HepG2 (cell line): ENCODE data around the gene SKIL. TPM values are rescaled to one million over a fixed set of nuclear protein-coding genes. Genes with fewer than 3 reads are reported as not detected.

Experiments
- ATAC-seq: fragments of 200-7000 bp; cut with Tn5 transposase; 3 replicates; pipeline ENCODE4 v1.9.1; 2020; ENCODE audit warnings: mild to moderate bottlenecking, moderate library complexity
- BruUV-seq: library from RNA; stranded (reverse); fragments of 400-500 nt; replicated peaks from 2 replicates; lab custom pipeline; 2021; lab: Mats Ljungman, UMichigan
- CTCF ChIA-PET: fragments of 300-600 bp; formaldehyde crosslinking; extraction: SDS; loops from one replicate; lab custom pipeline; 2021; ENCODE audit warnings: low total read pairs, inconsistent platforms, low intra/inter-chr PET ratio; lab: Yijun Ruan, JAX
- POLR2A ChIA-PET: fragments of 350-600 bp; sonication (Branson Sonifier 250); formaldehyde crosslinking; loops from one replicate; lab custom pipeline; 2020; ENCODE audit warnings: antibody characterized with exemption, inconsistent platforms; lab: Yijun Ruan, JAX
- DNase-seq: peaks from one replicate; pipeline ENCODE4 v3.0.0-alpha.2; 2015; ENCODE audit warnings: low spot score
- FAIRE-seq: peaks from 3 replicates; lab custom pipeline; 2011; peaks lifted over from hg19 to GRCh38; lab: Jason Lieb, UNC
- H2AFZ ChIP-seq: one replicate; pipeline ENCODE4 v1.6.1; 2011; ENCODE audit warnings: low read length, inconsistent platforms
- H3K27ac ChIP-seq: fragments of 300-600 bp; 3 replicates; pipeline ENCODE4 v1.8.0; 2011; ENCODE audit warnings: mixed run types, mild to moderate bottlenecking, mixed read lengths, low read length, inconsistent platforms; ENCODE audit not compliant: insufficient read depth; ENCODE audit errors: extremely low read length
- H3K27me3 ChIP-seq, 2 experiments: fragments of 200-600 bp in 1 of 2; 2 replicates in 1 of 2; 3 replicates in 1 of 2; pipeline versions ENCODE4 v1.6.0 to v1.8.0; 2011; ENCODE audit warnings: low read length in 2 of 2, mild to moderate bottlenecking in 2 of 2, moderate library complexity in 2 of 2, inconsistent platforms in 1 of 2; ENCODE audit not compliant: insufficient read depth in 2 of 2, control insufficient read depth in 1 of 2
- H3K36me3 ChIP-seq, 2 experiments: fragments of 200-600 bp in 1 of 2; replicated peaks in 1 of 2; 2 replicates in 1 of 2; 3 replicates in 1 of 2; pipeline versions ENCODE4 v1.5.1 to v1.8.0; 2011; ENCODE audit warnings: low read length in 2 of 2, inconsistent platforms in 1 of 2; ENCODE audit not compliant: insufficient read depth in 2 of 2, control insufficient read depth in 1 of 2
- H3K4me1 ChIP-seq: 2 replicates; pipeline ENCODE4 v1.5.1; 2012; ENCODE audit warnings: low read length, inconsistent platforms; ENCODE audit not compliant: insufficient read depth
- H3K4me2 ChIP-seq: 2 replicates; pipeline ENCODE4 v1.6.0; 2011; ENCODE audit warnings: low read depth, low read length, inconsistent platforms
- H3K4me3 ChIP-seq, 3 experiments: fragments of 200-600 bp in 1 of 3; sonication (generic), shearing (Covaris generic) in 1 of 3; replicated peaks in 1 of 3; 2 replicates each; pipeline ENCODE4 v1.5.1; 2011 to 2016; ENCODE audit warnings: low read length in 3 of 3, inconsistent platforms in 2 of 3, low read depth in 2 of 3, mild to moderate bottlenecking in 2 of 3, control low read depth in 1 of 3, mixed read lengths in 1 of 3; ENCODE audit not compliant: insufficient read depth in 1 of 3
- H3K79me2 ChIP-seq: one replicate; pipeline ENCODE4 v1.6.1; 2011; ENCODE audit warnings: low read length, inconsistent platforms; ENCODE audit not compliant: insufficient read depth
- H3K9ac ChIP-seq: 2 replicates; pipeline ENCODE4 v1.6.0; 2011; ENCODE audit warnings: mild to moderate bottlenecking, low read depth, low read length, inconsistent platforms; ENCODE audit not compliant: insufficient read depth
- H3K9me3 ChIP-seq: 2 replicates; pipeline ENCODE4 v1.5.1; 2012; ENCODE audit warnings: mild to moderate bottlenecking, low read length
- H4K20me1 ChIP-seq: 2 replicates; pipeline ENCODE4 v1.6.0; 2011; ENCODE audit warnings: inconsistent platforms, mild to moderate bottlenecking, low read length, moderate library complexity; ENCODE audit not compliant: insufficient read depth
- ARNT ChIP-seq: fragments of 450-650 bp; IDR thresholded peaks from 2 replicates; pipeline ENCODE4 v1.6.1; 2017
- CBX1 ChIP-seq: IDR thresholded peaks from one replicate; pipeline ENCODE4 v1.6.1; 2016; ENCODE audit warnings: antibody characterized with exemption, low read depth
- HOXA5 ChIP-seq: sonication (generic); formaldehyde crosslinking; IDR thresholded peaks from 2 replicates; pipeline ENCODE4 v1.4.0; 2020; ENCODE audit warnings: missing genetic modification reagents
- LCORL ChIP-seq, 2 experiments: fragments of 450-650 bp in 1 of 2; sonication (generic) in 1 of 2; formaldehyde crosslinking in 1 of 2; IDR thresholded peaks; 2 replicates each; pipeline versions ENCODE4 v1.5.0 to v1.6.1; 2017 to 2020; ENCODE audit warnings: antibody characterized with exemption in 1 of 2, missing genetic modification reagents in 1 of 2
- NFE2L2 ChIP-seq: fragments of 150-350 bp; IDR thresholded peaks from 2 replicates; pipeline ENCODE4 v1.6.1; 2014; ENCODE audit warnings: low read length
- PITX1 ChIP-seq: sonication (generic); formaldehyde crosslinking; IDR thresholded peaks from 2 replicates; pipeline ENCODE4 v1.5.1; 2020; ENCODE audit warnings: mild to moderate bottlenecking, missing genetic modification reagents
- SKI ChIP-seq: fragments of 450-650 bp; IDR thresholded peaks from one replicate; pipeline ENCODE4 v1.6.1; 2018; ENCODE audit warnings: mild to moderate bottlenecking; ENCODE audit not compliant: partially characterized antibody
- ZNF296 ChIP-seq: sonication (generic); formaldehyde crosslinking; conservative IDR thresholded peaks from 2 replicates; pipeline ENCODE4 v1.5.0; 2020; ENCODE audit warnings: mild to moderate bottlenecking, missing genetic modification reagents
- ZNF441 ChIP-seq: sonication (generic); formaldehyde crosslinking; IDR thresholded peaks from 2 replicates; pipeline ENCODE4 v1.7.0; 2021; ENCODE audit warnings: missing genetic modification reagents, borderline replicate concordance
- ZNF772 ChIP-seq: sonication (generic); formaldehyde crosslinking; IDR thresholded peaks from 2 replicates; pipeline ENCODE4 v1.5.0; 2020; ENCODE audit warnings: mild to moderate bottlenecking, missing genetic modification reagents
- WGBS: methylation state at CpG from one replicate; pipeline ENCODE4 v1.1.6; 2017; ENCODE audit warnings: low lambda C conversion rate; 5-methylcytosine and 5-hydroxymethylcytosine counted together
- in situ Hi-C: cut with HindIII; loops from 2 replicates; pipeline ENCODE4 v1.10.0; 2017; ENCODE audit warnings: low pct_unique_long_range_greater_than_20kb; ENCODE audit not compliant: extremely low pct_ligation_motif_present
- intact Hi-C: fragments of 100-400 bp; cut with micrococcal nuclease; formaldehyde crosslinking; loops from one replicate; pipeline ENCODE4 v1.10.0; 2022; ENCODE audit not compliant: unreplicated experiment
- polyA plus RNA-seq, 8 experiments: library from polyadenylated mRNA; depleted of rRNA in 3 of 8; stranded (reverse) in 7 of 8; unstranded in 1 of 8; fragments of >200 nt; fragmentation: Illumina TruSeq in 4 of 8; extraction: Trizol in 4 of 8; gene quantifications; 2 replicates each; pipeline versions ENCODE4 v1.2.1 to v1.2.3, GENCODE V29; 2011 to 2016; ENCODE audit warnings: low read depth in 4 of 8, missing spikeins in 1 of 8, mixed read lengths in 1 of 8; ENCODE audit not compliant: insufficient read depth in 1 of 8
- total RNA-seq, 5 experiments: library from RNA; depleted of rRNA; stranded (reverse); fragments of >200 nt; fragmentation: Illumina TruSeq; extraction: Trizol; gene quantifications; 2 replicates each; pipeline ENCODE4 v1.2.3, GENCODE V29; 2016; ENCODE audit warnings: low read depth in 1 of 5
- TF ChIP-seq, protein P1 (sequence below): sonication (generic); formaldehyde crosslinking; IDR thresholded peaks from 2 replicates; pipeline ENCODE4 v1.4.0; 2020; ENCODE audit warnings: missing genetic modification reagents, borderline replicate concordance
- TF ChIP-seq, protein P2 (sequence below): sonication (generic); formaldehyde crosslinking; IDR thresholded peaks from 2 replicates; pipeline ENCODE4 v1.4.0; 2020; ENCODE audit warnings: missing genetic modification reagents, borderline replicate concordance
- TF ChIP-seq, protein P3 (sequence below): IDR thresholded peaks from 2 replicates; pipeline ENCODE4 v1.4.0; 2020; ENCODE audit warnings: mild to moderate bottlenecking, missing genetic modification reagents

SKIL gene
- total and polyA plus RNA-seq, 2 of the 13 experiments (the other 11 are each of a cell fraction or from before 2014, with no cell fraction given), result 5.2 to 20.7 TPM

DNA sequence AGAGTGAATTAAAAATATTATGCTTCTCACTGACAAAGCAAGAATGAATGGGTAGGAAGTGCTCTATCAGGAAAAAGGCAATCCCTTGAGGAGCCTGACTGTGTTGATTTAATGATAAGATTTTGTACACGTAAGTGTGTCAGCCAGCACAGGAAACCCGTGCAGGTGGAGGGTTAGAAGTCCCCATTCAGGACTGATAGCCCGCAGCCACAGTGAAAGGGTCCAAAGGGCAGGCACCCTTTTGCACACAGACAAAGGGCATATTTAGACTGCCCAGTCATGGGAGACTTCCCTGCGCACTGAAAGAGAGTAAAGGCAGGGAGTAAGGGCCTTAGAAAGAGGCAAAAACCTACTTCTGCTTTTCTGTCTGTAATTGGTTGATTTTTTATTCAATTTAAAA, 26.4 kb upstream of the SKIL start:
- Histone ChIP-seq H4K20me1 (no peaks in the 10 kb centered on the region), H3K36me3 (no peaks in the 10 kb centered on the region), H3K79me2 (no peaks in the 10 kb centered on the region), H3K4me2 (peak overlapping the region; percentile 64), H3K4me3 (peak overlapping the region in 1 of 3 experiments; percentile 2; a peak in 2 of 6 replicates), H2AFZ (no peak overlapping the region), H3K27ac (peak overlapping the region; percentile 82), H3K4me1 (peaks cover 34% of the 10 kb centered on the region), H3K9me3 (no peaks in the 10 kb centered on the region), H3K9ac (peak overlapping the region; percentile 42), H3K27me3 (no peaks in the 10 kb centered on the region)
- ATAC-seq (peak; percentile 98), DNase-seq (peak; percentile 95), FAIRE-seq (peak; percentile 86)
- in situ Hi-C loops, result no loop called here
- BruUV-seq, result no TSS peak
- intact Hi-C loops, result loop anchor here (1.0 kb wide), 2 partner anchors 21 to 25 kb away; no protein-coding TSS in a partner anchor
- ChIA-PET CTCF (no interaction called here), POLR2A (interaction anchor here (1.6 kb wide), 1 partner anchor 26 kb away, joined by 8 read pairs; the partner anchor contains the start of gene SKIL)
- WGBS, result 0% methylated on average over 4 of the region's 4 CpGs
- TF ChIP-seq CBX1 (peak; percentile 83), NFE2L2 (peak; percentile 61; the same call in 1 of the 2 replicates), SKI (peak; percentile 92), HOXA5 (CRISPR knock-in tag) (no peak), ZNF296 (no peak), PITX1 (CRISPR knock-in tag) (peak; percentile 76; the same call in 1 of the 2 replicates), ZNF441 (CRISPR knock-in tag) (peak; percentile 75; the same call in 1 of the 2 replicates), LCORL (IDR thresholded peaks at IDR 0.05) (no peak), LCORL (CRISPR knock-in tag; IDR thresholded peaks at IDR 0.05) (peak; percentile 83; the same call in 1 of the 2 replicates), ARNT (no peak), ZNF772 (CRISPR knock-in tag) (peak; percentile 86; the same call in 1 of the 2 replicates)
- TF ChIP-seq, protein P1, sequence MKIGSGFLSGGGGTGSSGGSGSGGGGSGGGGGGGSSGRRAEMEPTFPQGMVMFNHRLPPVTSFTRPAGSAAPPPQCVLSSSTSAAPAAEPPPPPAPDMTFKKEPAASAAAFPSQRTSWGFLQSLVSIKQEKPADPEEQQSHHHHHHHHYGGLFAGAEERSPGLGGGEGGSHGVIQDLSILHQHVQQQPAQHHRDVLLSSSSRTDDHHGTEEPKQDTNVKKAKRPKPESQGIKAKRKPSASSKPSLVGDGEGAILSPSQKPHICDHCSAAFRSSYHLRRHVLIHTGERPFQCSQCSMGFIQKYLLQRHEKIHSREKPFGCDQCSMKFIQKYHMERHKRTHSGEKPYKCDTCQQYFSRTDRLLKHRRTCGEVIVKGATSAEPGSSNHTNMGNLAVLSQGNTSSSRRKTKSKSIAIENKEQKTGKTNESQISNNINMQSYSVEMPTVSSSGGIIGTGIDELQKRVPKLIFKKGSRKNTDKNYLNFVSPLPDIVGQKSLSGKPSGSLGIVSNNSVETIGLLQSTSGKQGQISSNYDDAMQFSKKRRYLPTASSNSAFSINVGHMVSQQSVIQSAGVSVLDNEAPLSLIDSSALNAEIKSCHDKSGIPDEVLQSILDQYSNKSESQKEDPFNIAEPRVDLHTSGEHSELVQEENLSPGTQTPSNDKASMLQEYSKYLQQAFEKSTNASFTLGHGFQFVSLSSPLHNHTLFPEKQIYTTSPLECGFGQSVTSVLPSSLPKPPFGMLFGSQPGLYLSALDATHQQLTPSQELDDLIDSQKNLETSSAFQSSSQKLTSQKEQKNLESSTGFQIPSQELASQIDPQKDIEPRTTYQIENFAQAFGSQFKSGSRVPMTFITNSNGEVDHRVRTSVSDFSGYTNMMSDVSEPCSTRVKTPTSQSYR (CRISPR knock-in tag), result peak; percentile 63; the same call in 1 of the 2 replicates
- TF ChIP-seq, protein P2, sequence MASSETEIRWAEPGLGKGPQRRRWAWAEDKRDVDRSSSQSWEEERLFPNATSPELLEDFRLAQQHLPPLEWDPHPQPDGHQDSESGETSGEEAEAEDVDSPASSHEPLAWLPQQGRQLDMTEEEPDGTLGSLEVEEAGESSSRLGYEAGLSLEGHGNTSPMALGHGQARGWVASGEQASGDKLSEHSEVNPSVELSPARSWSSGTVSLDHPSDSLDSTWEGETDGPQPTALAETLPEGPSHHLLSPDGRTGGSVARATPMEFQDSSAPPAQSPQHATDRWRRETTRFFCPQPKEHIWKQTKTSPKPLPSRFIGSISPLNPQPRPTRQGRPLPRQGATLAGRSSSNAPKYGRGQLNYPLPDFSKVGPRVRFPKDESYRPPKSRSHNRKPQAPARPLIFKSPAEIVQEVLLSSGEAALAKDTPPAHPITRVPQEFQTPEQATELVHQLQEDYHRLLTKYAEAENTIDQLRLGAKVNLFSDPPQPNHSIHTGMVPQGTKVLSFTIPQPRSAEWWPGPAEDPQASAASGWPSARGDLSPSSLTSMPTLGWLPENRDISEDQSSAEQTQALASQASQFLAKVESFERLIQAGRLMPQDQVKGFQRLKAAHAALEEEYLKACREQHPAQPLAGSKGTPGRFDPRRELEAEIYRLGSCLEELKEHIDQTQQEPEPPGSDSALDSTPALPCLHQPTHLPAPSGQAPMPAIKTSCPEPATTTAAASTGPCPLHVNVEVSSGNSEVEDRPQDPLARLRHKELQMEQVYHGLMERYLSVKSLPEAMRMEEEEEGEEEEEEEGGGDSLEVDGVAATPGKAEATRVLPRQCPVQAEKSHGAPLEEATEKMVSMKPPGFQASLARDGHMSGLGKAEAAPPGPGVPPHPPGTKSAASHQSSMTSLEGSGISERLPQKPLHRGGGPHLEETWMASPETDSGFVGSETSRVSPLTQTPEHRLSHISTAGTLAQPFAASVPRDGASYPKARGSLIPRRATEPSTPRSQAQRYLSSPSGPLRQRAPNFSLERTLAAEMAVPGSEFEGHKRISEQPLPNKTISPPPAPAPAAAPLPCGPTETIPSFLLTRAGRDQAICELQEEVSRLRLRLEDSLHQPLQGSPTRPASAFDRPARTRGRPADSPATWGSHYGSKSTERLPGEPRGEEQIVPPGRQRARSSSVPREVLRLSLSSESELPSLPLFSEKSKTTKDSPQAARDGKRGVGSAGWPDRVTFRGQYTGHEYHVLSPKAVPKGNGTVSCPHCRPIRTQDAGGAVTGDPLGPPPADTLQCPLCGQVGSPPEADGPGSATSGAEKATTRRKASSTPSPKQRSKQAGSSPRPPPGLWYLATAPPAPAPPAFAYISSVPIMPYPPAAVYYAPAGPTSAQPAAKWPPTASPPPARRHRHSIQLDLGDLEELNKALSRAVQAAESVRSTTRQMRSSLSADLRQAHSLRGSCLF (CRISPR knock-in tag), result no peak
- TF ChIP-seq, protein P3, sequence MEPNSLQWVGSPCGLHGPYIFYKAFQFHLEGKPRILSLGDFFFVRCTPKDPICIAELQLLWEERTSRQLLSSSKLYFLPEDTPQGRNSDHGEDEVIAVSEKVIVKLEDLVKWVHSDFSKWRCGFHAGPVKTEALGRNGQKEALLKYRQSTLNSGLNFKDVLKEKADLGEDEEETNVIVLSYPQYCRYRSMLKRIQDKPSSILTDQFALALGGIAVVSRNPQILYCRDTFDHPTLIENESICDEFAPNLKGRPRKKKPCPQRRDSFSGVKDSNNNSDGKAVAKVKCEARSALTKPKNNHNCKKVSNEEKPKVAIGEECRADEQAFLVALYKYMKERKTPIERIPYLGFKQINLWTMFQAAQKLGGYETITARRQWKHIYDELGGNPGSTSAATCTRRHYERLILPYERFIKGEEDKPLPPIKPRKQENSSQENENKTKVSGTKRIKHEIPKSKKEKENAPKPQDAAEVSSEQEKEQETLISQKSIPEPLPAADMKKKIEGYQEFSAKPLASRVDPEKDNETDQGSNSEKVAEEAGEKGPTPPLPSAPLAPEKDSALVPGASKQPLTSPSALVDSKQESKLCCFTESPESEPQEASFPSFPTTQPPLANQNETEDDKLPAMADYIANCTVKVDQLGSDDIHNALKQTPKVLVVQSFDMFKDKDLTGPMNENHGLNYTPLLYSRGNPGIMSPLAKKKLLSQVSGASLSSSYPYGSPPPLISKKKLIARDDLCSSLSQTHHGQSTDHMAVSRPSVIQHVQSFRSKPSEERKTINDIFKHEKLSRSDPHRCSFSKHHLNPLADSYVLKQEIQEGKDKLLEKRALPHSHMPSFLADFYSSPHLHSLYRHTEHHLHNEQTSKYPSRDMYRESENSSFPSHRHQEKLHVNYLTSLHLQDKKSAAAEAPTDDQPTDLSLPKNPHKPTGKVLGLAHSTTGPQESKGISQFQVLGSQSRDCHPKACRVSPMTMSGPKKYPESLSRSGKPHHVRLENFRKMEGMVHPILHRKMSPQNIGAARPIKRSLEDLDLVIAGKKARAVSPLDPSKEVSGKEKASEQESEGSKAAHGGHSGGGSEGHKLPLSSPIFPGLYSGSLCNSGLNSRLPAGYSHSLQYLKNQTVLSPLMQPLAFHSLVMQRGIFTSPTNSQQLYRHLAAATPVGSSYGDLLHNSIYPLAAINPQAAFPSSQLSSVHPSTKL (CRISPR knock-in tag), result peak; percentile 94
